22Rv1 (cell line): ENCODE measurements around the gene CTNNA3.

Source experiments
- CTCF ChIP-seq: fragments of 450-650 bp; IDR thresholded peaks from 2 replicates; pipeline ENCODE4 v1.5.1; 2017; ENCODE audit warnings: mild to moderate bottlenecking
- ZFX ChIP-seq: fragments of 450-650 bp; IDR thresholded peaks from 2 replicates; pipeline ENCODE4 v1.6.1; 2017; ENCODE audit warnings: antibody characterized with exemption, borderline replicate concordance

- TF ChIP-seq CTCF, result no peak
- no peak for TF ChIP-seq ZFX
These were observed 1212.0 kb downstream of the CTNNA3 start for GRCh38 chr10:66483966-66484365.
